Panc1 (cell line): ENCODE data around the gene MED28. TPM values are rescaled to one million over a fixed set of nuclear protein-coding genes. Genes with fewer than 3 reads are reported as not detected.
"Not testable (repeated sequence)": the region's sequence is repeated elsewhere in the genome, so short reads cannot be mapped to it uniquely, and the experiment has no call there.

Experiments
- ATAC-seq: fragments of 200-7000 bp; cut with Tn5 transposase; 2 replicates; pipeline ENCODE4 v1.9.1; 2020; ENCODE audit warnings: mild to moderate bottlenecking, moderate library complexity
- BruUV-seq: library from RNA; stranded (reverse); fragments of 400-500 nt; replicated peaks from 2 replicates; lab custom pipeline; 2021; lab: Mats Ljungman, UMichigan
- CTCF ChIA-PET: fragments of 300-600 bp; sonication (Branson Sonifier 250); formaldehyde crosslinking; loops from one replicate; lab custom pipeline; 2022; ENCODE audit warnings: antibody characterized with exemption; lab: Charles Lee
- POLR2A ChIA-PET: fragments of 300-600 bp; sonication (Branson Sonifier 250); formaldehyde crosslinking; loops from one replicate; lab custom pipeline; 2022; ENCODE audit warnings: antibody characterized with exemption; lab: Charles Lee
- DNase-seq: peaks from one replicate; pipeline ENCODE4 v3.0.0-alpha.2; 2010; ENCODE audit warnings: low read depth, low spot score
- H3K27ac ChIP-seq: 2 replicates; pipeline ENCODE4 v1.5.1; 2011; ENCODE audit warnings: mild to moderate bottlenecking, low read length, inconsistent platforms
- H3K27me3 ChIP-seq: fragments of 200-500 bp; sonication (Bioruptor generic); 2 replicates; pipeline ENCODE4 v1.6.0; 2014; ENCODE audit warnings: low read length, inconsistent platforms; ENCODE audit not compliant: control insufficient read depth, insufficient read depth
- H3K36me3 ChIP-seq: fragments of 200-500 bp; sonication (Bioruptor generic); 2 replicates; pipeline ENCODE4 v1.5.1; 2014; ENCODE audit warnings: inconsistent platforms, mild to moderate bottlenecking, low read length, moderate library complexity; ENCODE audit not compliant: control insufficient read depth, insufficient read depth
- H3K4me1 ChIP-seq: 2 replicates; pipeline ENCODE4 v1.5.1; 2011; ENCODE audit warnings: inconsistent platforms, mild to moderate bottlenecking, low read length, moderate library complexity; ENCODE audit not compliant: control insufficient read depth, insufficient read depth
- H3K4me3 ChIP-seq, 2 experiments: 2 replicates each; pipeline ENCODE4 v1.5.1; 2011 to 2012; ENCODE audit warnings: low read depth in 2 of 2, low read length in 2 of 2, mild to moderate bottlenecking in 2 of 2, inconsistent platforms in 1 of 2, moderate library complexity in 1 of 2
- H3K9me3 ChIP-seq: fragments of 200-500 bp; sonication (Bioruptor generic); 2 replicates; pipeline ENCODE4 v1.5.1; 2014; ENCODE audit warnings: low read depth, mild to moderate bottlenecking, inconsistent platforms, low read length, moderate library complexity; ENCODE audit not compliant: control insufficient read depth, insufficient read depth
- POLR2AphosphoS5 ChIP-seq: IDR thresholded peaks from 2 replicates; pipeline ENCODE4 v1.6.1; 2012; ENCODE audit warnings: mild to moderate bottlenecking, low read depth, low read length, moderate library complexity
- REST ChIP-seq, 2 experiments: IDR thresholded peaks; 2 replicates each; pipeline ENCODE4 v1.6.1; 2011 to 2012; ENCODE audit warnings: low read depth in 2 of 2, control low read depth in 1 of 2, low read length in 1 of 2, mild to moderate bottlenecking in 1 of 2, moderate library complexity in 1 of 2; ENCODE audit not compliant: insufficient read depth in 1 of 2
- SIN3A ChIP-seq: IDR thresholded peaks from 2 replicates; pipeline ENCODE4 v1.6.1; 2012; ENCODE audit warnings: low read depth, mild to moderate bottlenecking, low read length, moderate library complexity, borderline replicate concordance; ENCODE audit not compliant: insufficient read depth
- TCF7L2 ChIP-seq: IDR thresholded peaks from 2 replicates; pipeline ENCODE4 v1.6.1; 2011; ENCODE audit warnings: mild to moderate bottlenecking, low read depth, low read length, inconsistent platforms
- in situ Hi-C: cut with HindIII; loops from 2 replicates; pipeline ENCODE4 v1.10.0; 2016; ENCODE audit warnings: low sequenced_read_pairs, low pct_unique_long_range_greater_than_20kb
- intact Hi-C: fragments of 100-400 bp; cut with micrococcal nuclease; formaldehyde crosslinking; loops from one replicate; pipeline ENCODE4 v1.10.0; 2022; ENCODE audit not compliant: unreplicated experiment
- total RNA-seq: library from RNA; stranded (reverse); gene quantifications from one replicate; pipeline ENCODE4 v1.2.1, GENCODE V29; 2021; ENCODE audit not compliant: unreplicated experiment
- TF ChIP-seq, protein P1 (sequence below): fragments of 450-650 bp; IDR thresholded peaks from 2 replicates; pipeline ENCODE4 v1.5.1; 2017; ENCODE audit warnings: mild to moderate bottlenecking

The MED28 gene
- total RNA-seq, 1 experiment from 2014 or later: 32.1 TPM

GRCh38 chr4:17567271-17567670 is 47.2 kb upstream of the MED28 start:
- no peaks in the 10 kb centered on the region for H3K36me3 ChIP-seq
- CTCF ChIA-PET: no interaction called here
- in situ Hi-C loops (no loop called here), intact Hi-C loops (no loop called here)
- no peaks in the 10 kb centered on the region for H3K27me3 ChIP-seq
- H3K9me3 ChIP-seq: no peaks in the 10 kb centered on the region
- POLR2A ChIA-PET: no interaction called here
- H3K27ac ChIP-seq: no peak overlapping the region
- no peak for TF ChIP-seq SIN3A
- no peak for TF ChIP-seq POLR2AphosphoS5
- no peak for TF ChIP-seq TCF7L2
- no peak for TF ChIP-seq REST (IDR thresholded peaks at IDR 0.05; ENCODE audit: insufficient read depth in 1 of 2, low read depth in 2 of 2, low read length in 1 of 2)
- TF ChIP-seq, protein P1, sequence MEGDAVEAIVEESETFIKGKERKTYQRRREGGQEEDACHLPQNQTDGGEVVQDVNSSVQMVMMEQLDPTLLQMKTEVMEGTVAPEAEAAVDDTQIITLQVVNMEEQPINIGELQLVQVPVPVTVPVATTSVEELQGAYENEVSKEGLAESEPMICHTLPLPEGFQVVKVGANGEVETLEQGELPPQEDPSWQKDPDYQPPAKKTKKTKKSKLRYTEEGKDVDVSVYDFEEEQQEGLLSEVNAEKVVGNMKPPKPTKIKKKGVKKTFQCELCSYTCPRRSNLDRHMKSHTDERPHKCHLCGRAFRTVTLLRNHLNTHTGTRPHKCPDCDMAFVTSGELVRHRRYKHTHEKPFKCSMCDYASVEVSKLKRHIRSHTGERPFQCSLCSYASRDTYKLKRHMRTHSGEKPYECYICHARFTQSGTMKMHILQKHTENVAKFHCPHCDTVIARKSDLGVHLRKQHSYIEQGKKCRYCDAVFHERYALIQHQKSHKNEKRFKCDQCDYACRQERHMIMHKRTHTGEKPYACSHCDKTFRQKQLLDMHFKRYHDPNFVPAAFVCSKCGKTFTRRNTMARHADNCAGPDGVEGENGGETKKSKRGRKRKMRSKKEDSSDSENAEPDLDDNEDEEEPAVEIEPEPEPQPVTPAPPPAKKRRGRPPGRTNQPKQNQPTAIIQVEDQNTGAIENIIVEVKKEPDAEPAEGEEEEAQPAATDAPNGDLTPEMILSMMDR: no peak
- H3K4me3 ChIP-seq: no peak overlapping the region
- no peak for DNase-seq
- no peaks in the 10 kb centered on the region for H3K4me1 ChIP-seq
- no TSS peak for BruUV-seq
- no peak for ATAC-seq

DNA sequence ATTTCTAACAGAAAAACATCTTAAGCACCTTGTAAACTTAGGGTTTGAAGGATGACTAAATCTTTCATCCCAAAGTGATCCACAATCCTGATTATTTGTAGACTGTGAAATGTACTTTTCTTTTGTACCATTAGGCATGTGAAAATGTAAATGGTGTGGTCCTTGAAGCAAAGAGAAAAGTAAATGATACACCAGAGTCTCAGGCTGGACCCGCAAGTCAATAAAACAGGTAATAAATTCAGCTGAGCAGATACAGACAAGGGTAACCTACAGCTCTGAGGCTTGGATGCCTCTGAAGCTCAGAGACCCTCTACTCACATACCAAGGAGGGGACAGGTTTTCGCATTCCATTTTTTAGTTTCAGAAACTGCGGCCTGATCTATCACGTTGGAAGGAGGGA is 40.2 kb upstream of the MED28 start:
- no peaks in the 10 kb centered on the region for H3K36me3 ChIP-seq
- CTCF ChIA-PET: no interaction called here
- DNase-seq (no peak), ATAC-seq (no peak)
- POLR2A ChIA-PET: interaction anchor here (0.6 kb wide), 1 partner anchor 439 kb away, joined by 3 read pairs; no protein-coding TSS in a partner anchor
- no peaks in the 10 kb centered on the region for H3K27me3 ChIP-seq
- TF ChIP-seq REST (IDR thresholded peaks at IDR 0.05; ENCODE audit: insufficient read depth in 1 of 2, low read depth in 2 of 2, low read length in 1 of 2) (no peak), SIN3A (no peak), TCF7L2 (no peak)
- TF ChIP-seq, protein P1: no peak
- no peak overlapping the region for H3K4me3 ChIP-seq
- in situ Hi-C loops (no loop called here), intact Hi-C loops (no loop called here)
- no peaks in the 10 kb centered on the region for H3K9me3 ChIP-seq
- peaks cover 5% of the 10 kb centered on the region for H3K4me1 ChIP-seq
- BruUV-seq: no TSS peak
- no peak overlapping the region for H3K27ac ChIP-seq

- H3K27ac ChIP-seq, H3K4me3 ChIP-seq, DNase-seq, BruUV-seq, in situ Hi-C loops, ATAC-seq, H3K9me3 ChIP-seq, intact Hi-C loops, H3K4me1 ChIP-seq, CTCF ChIA-PET, H3K27me3 ChIP-seq, H3K36me3 ChIP-seq, POLR2A ChIA-PET: not testable (repeated sequence)
Measured at GRCh38 chr4:17575177-17575576, 39.3 kb upstream of the MED28 start.
